Endothelial cell of umbilical vein (primary cell): Measurements from ENCODE around the gene RNF6.

ENCODE experiments used
- CTCF ChIP-seq, 2 donors: IDR thresholded peaks; 1 replicate in 1 of 2; 2 replicates in 1 of 2; pipeline ENCODE4 v1.5.1; 2011; ENCODE audit warnings: low read length in 2 of 2, mild to moderate bottlenecking in 2 of 2, moderate library complexity in 2 of 2, control low read depth in 1 of 2, inconsistent platforms in 1 of 2, low read depth in 1 of 2; ENCODE audit not compliant: insufficient read depth in 1 of 2; ENCODE audit errors: extremely low read depth in 1 of 2
- EZH2 ChIP-seq: IDR thresholded peaks from 2 replicates; pipeline ENCODE4 v1.6.1; 2012; ENCODE audit warnings: borderline replicate concordance, low read depth, mild to moderate bottlenecking, moderate library complexity, low read length, inconsistent platforms; ENCODE audit not compliant: severe bottlenecking
- FOS ChIP-seq: IDR thresholded peaks from 2 replicates; pipeline ENCODE4 v1.6.1; 2011; ENCODE audit warnings: mild to moderate bottlenecking, low read length, moderate library complexity, borderline replicate concordance; ENCODE audit not compliant: insufficient read depth
- GATA2 ChIP-seq: IDR thresholded peaks from 2 replicates; pipeline ENCODE4 v1.7.0; 2011; ENCODE audit warnings: low read depth, mild to moderate bottlenecking, moderate library complexity, mixed read lengths, low read length; ENCODE audit not compliant: insufficient read length, insufficient read depth
- JUN ChIP-seq: IDR thresholded peaks from 2 replicates; pipeline ENCODE4 v1.6.1; 2011; ENCODE audit warnings: borderline replicate concordance, low read depth; ENCODE audit not compliant: insufficient read length, insufficient read depth
- POLR2A ChIP-seq: IDR thresholded peaks from 2 replicates; pipeline ENCODE4 v1.6.1; 2012; ENCODE audit warnings: low read depth, mild to moderate bottlenecking, control low read depth, low read length
- POLR2AphosphoS5 ChIP-seq: IDR thresholded peaks from 2 replicates; pipeline ENCODE4 v1.6.1; 2012; ENCODE audit warnings: low read depth, mild to moderate bottlenecking, control low read depth, low read length, moderate library complexity; ENCODE audit not compliant: insufficient read depth

- no peak for TF ChIP-seq CTCF (IDR thresholded peaks at IDR 0.05; ENCODE audit: extremely low read depth in 1 of 2, insufficient read depth in 1 of 2, low read depth in 1 of 2, low read length in 2 of 2)
- no peak for TF ChIP-seq EZH2
- TF ChIP-seq POLR2AphosphoS5 = no peak
- TF ChIP-seq FOS = no peak
- no peak for TF ChIP-seq POLR2A
- no peak for TF ChIP-seq GATA2
- no peak for TF ChIP-seq JUN
Observed at GRCh38 chr13:26216042-26216441, 6.1 kb downstream of the RNF6 start.
